ENCODE results near the gene TRMT1.

The TRMT1 gene

DNA sequence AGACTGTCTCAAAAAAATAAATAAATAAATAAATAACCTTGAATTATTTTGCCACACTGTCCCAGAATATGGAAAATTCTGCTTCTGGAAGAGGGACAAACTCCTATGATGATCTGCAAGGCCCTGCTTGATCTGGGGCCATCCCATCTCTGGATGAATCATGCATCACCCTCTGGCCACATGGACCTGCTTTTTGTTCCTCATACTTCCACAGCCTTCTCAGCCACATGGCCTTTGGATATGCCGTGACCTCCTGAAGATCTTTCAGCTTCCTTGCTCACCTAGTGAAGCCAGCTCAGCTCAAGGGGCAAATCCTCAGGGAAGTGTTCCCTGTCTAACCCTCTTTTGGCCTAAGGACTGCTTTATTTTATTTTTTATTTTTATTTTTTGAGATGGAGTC, 44.0 kb upstream of the TRMT1 start:
- Histone ChIP-seq H3F3A (ENCODE audit: low read depth) (peaks cover 17% of the 10 kb centered on the region; the same call in 1 of the 2 replicates), H3K79me2 (ENCODE audit: insufficient read depth, low read length) (peaks cover 31% of the 10 kb centered on the region), H3K4me3 (ENCODE audit: low read length, poor library complexity, severe bottlenecking) (no peak overlapping the region), H3K9ac (ENCODE audit: low read depth, low read length, poor library complexity, severe bottlenecking) (no peak overlapping the region), H3K9me2 (replicated peaks; ENCODE audit: low read depth, low read length) (no peaks in the 10 kb centered on the region), H4K20me1 (ENCODE audit: insufficient read depth, low read length, poor library complexity, severe bottlenecking) (no peaks in the 10 kb centered on the region), H3K9me3 (ENCODE audit: insufficient read depth, low read depth, low read length) (no peaks in the 10 kb centered on the region), H3K36me3 (ENCODE audit: insufficient read depth, low read length) (no peaks in the 10 kb centered on the region), H3K4me1 (ENCODE audit: insufficient read depth, low read length, poor library complexity, severe bottlenecking) (peaks cover 62% of the 10 kb centered on the region), H3K4me2 (ENCODE audit: low read depth, low read length, poor library complexity, severe bottlenecking) (no peak overlapping the region), H2AFZ (ENCODE audit: low read length) (no peak overlapping the region), H3K27me3 (ENCODE audit: insufficient read depth, low read length, poor library complexity, severe bottlenecking) (no peaks in the 10 kb centered on the region)
- no peak for TF ChIP-seq EZH2phosphoT487 (IDR thresholded peaks at IDR 0.05; ENCODE audit: borderline replicate concordance)
- TF ChIP-seq CTCF (conservative IDR thresholded peaks at IDR 0.05; ENCODE audit: low read length) = no peak

DNA sequence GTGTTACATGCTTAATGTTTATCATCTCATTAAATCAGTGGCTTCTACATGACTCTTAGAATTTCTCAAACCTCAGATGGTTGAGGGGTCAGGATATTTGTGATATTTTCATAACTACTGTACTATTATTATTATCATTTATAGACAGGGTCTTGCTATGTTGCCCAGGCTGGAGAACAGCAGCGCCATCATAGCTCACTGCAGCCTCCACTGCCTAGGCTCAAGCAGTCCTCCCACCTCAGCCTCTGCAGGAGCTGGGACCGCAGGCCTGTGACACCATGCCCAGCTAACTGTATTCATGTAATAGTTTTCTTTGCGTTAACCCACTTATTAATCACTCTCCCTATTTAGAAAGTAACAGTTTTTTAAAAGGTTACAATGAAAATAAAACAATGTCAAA, 43.2 kb upstream of the TRMT1 start:
- Histone ChIP-seq H3K9me3 (ENCODE audit: insufficient read depth, low read depth, low read length) (no peaks in the 10 kb centered on the region), H4K20me1 (ENCODE audit: insufficient read depth, low read length, poor library complexity, severe bottlenecking) (peaks cover 7% of the 10 kb centered on the region), H3K4me2 (ENCODE audit: low read depth, low read length, poor library complexity, severe bottlenecking) (no peak overlapping the region), H3K9me2 (replicated peaks; ENCODE audit: low read depth, low read length) (no peaks in the 10 kb centered on the region), H3K79me2 (ENCODE audit: insufficient read depth, low read length) (peaks cover 33% of the 10 kb centered on the region), H3F3A (ENCODE audit: low read depth) (peaks cover 23% of the 10 kb centered on the region), H3K4me3 (ENCODE audit: low read length, poor library complexity, severe bottlenecking) (no peak overlapping the region), H3K9ac (ENCODE audit: low read depth, low read length, poor library complexity, severe bottlenecking) (no peak overlapping the region), H3K4me1 (ENCODE audit: insufficient read depth, low read length, poor library complexity, severe bottlenecking) (peaks cover 58% of the 10 kb centered on the region), H3K27me3 (ENCODE audit: insufficient read depth, low read length, poor library complexity, severe bottlenecking) (no peaks in the 10 kb centered on the region), H2AFZ (ENCODE audit: low read length) (no peak overlapping the region), H3K36me3 (ENCODE audit: insufficient read depth, low read length) (no peaks in the 10 kb centered on the region)
- TF ChIP-seq CTCF (conservative IDR thresholded peaks at IDR 0.05; ENCODE audit: low read length) = no peak
- TF ChIP-seq EZH2phosphoT487 (IDR thresholded peaks at IDR 0.05; ENCODE audit: borderline replicate concordance) = no peak

- H2AFZ ChIP-seq (ENCODE audit: low read length) = no peak overlapping the region
- peaks cover 24% of the 10 kb centered on the region for H4K20me1 ChIP-seq (ENCODE audit: insufficient read depth, low read length, poor library complexity, severe bottlenecking)
- peaks cover 15% of the 10 kb centered on the region for H3F3A ChIP-seq (ENCODE audit: low read depth)
- H3K36me3 ChIP-seq (ENCODE audit: insufficient read depth, low read length) = 0 out of 2 replicates have a peak, but pooled peaks cover 4% of the 10 kb centered on the region
- H3K4me1 ChIP-seq (ENCODE audit: insufficient read depth, low read length, poor library complexity, severe bottlenecking) = peaks cover 29% of the 10 kb centered on the region
- H3K4me2 ChIP-seq (ENCODE audit: low read depth, low read length, poor library complexity, severe bottlenecking) = peak overlapping the region; percentile 85
- H3K9ac ChIP-seq (ENCODE audit: low read depth, low read length, poor library complexity, severe bottlenecking) = peak overlapping the region; percentile 95
- H3K9me3 ChIP-seq (ENCODE audit: insufficient read depth, low read depth, low read length) = no peaks in the 10 kb centered on the region
- TF ChIP-seq EZH2phosphoT487 (IDR thresholded peaks at IDR 0.05; ENCODE audit: borderline replicate concordance) (no peak), CTCF (conservative IDR thresholded peaks at IDR 0.05; ENCODE audit: low read length) (no peak)
- H3K4me3 ChIP-seq (ENCODE audit: low read length, poor library complexity, severe bottlenecking) = peak overlapping the region; percentile 98
- H3K79me2 ChIP-seq (ENCODE audit: insufficient read depth, low read length) = peaks cover 53% of the 10 kb centered on the region
- H3K9me2 ChIP-seq (replicated peaks; ENCODE audit: low read depth, low read length) = no peaks in the 10 kb centered on the region
- H3K27me3 ChIP-seq (ENCODE audit: insufficient read depth, low read length, poor library complexity, severe bottlenecking) = peaks cover 13% of the 10 kb centered on the region
These were observed 39.2 kb upstream of the TRMT1 start for GRCh38 chr19:13155472-13156359.
